Thyroid gland (tissue), 4 donors: ENCODE measurements around the gene SMARCB1.

Experiments used
- CTCF ChIP-seq, 6 experiments: fragments of 200-600 bp in 3 of 6; fragments of 450-650 bp in 3 of 6; sonication (generic) in 3 of 6; IDR thresholded peaks; one replicate each; pipeline ENCODE4 v1.5.1; 2016 to 2019; ENCODE audit warnings: antibody characterized with exemption in 6 of 6, mild to moderate bottlenecking in 2 of 6, inconsistent platforms in 1 of 6, moderate library complexity in 1 of 6
- POLR2A ChIP-seq, 2 donors: fragments of 450-650 bp; IDR thresholded peaks; one replicate each; pipeline ENCODE4 v1.6.1; 2017; ENCODE audit warnings: antibody characterized with exemption in 2 of 2, mild to moderate bottlenecking in 2 of 2, moderate library complexity in 1 of 2

- TF ChIP-seq CTCF (IDR thresholded peaks at IDR 0.05) (no peak), POLR2A (IDR thresholded peaks at IDR 0.05) (no peak)
Measured at GRCh38 chr22:23754980-23755636, 31.7 kb upstream of the SMARCB1 start.
